GM12878 (cell line): Measurements from ENCODE around the gene PFN3. TPM values are rescaled to one million over a fixed set of nuclear protein-coding genes. Genes with fewer than 3 reads are reported as not detected.

Experiments
- ATAC-seq: fragments of 200-7000 bp; cut with Tn5 transposase; 3 replicates; pipeline ENCODE4 v1.9.1; 2020; ENCODE audit warnings: mild to moderate bottlenecking, moderate library complexity
- BruUV-seq: library from RNA; stranded (reverse); fragments of 400-500 nt; replicated peaks from 2 replicates; lab custom pipeline; 2021; lab: Mats Ljungman, UMichigan
- CTCF ChIA-PET: fragments of 300-600 bp; sonication (Branson Sonifier 250); formaldehyde crosslinking; extraction: SDS; loops from one replicate; lab custom pipeline; 2021; ENCODE audit warnings: inconsistent platforms; lab: Yijun Ruan, JAX
- POLR2A ChIA-PET: fragments of 350-600 bp; formaldehyde crosslinking; extraction: SDS; loops from one replicate; lab custom pipeline; 2021; ENCODE audit warnings: inconsistent platforms; lab: Charles Lee
- RAD21 ChIA-PET: fragments of 300-600 bp; sonication (Branson Sonifier 250); formaldehyde crosslinking; loops from one replicate; lab custom pipeline; 2023; ENCODE audit warnings: antibody characterized with exemption; ENCODE audit not compliant: unreplicated experiment; lab: Charles Lee
- SMC1A ChIA-PET: fragments of 300-600 bp; sonication (Branson Sonifier 250); formaldehyde crosslinking; loops from one replicate; lab custom pipeline; 2023; ENCODE audit not compliant: unreplicated experiment, uncharacterized antibody; lab: Charles Lee
- DNase-seq: peaks from one replicate; pipeline ENCODE4 v3.0.0-alpha.2; 2011; ENCODE audit warnings: low read depth, low spot score
- FAIRE-seq: peaks from 3 replicates; lab custom pipeline; 2011; peaks lifted over from hg19 to GRCh38; lab: Jason Lieb, UNC
- H2AFZ ChIP-seq: 2 replicates; pipeline ENCODE4 v1.6.0; 2011; ENCODE audit warnings: low read depth, low read length, control low read depth; ENCODE audit not compliant: control insufficient read depth
- H3K27ac ChIP-seq: 2 replicates; pipeline ENCODE4 v1.5.1; 2011; ENCODE audit warnings: control low read depth; ENCODE audit not compliant: control insufficient read depth, insufficient read depth
- H3K27me3 ChIP-seq, 2 experiments: replicated peaks in 1 of 2; 2 replicates each; pipeline versions ENCODE4 v1.6.0 to v1.6.1; 2011; ENCODE audit warnings: low read length in 1 of 2; ENCODE audit not compliant: control insufficient read depth in 2 of 2, insufficient read depth in 2 of 2
- H3K36me3 ChIP-seq, 2 experiments: 2 replicates each; pipeline ENCODE4 v1.5.1; 2011; ENCODE audit warnings: low read length in 1 of 2; ENCODE audit not compliant: control insufficient read depth in 2 of 2, insufficient read depth in 2 of 2
- H3K4me1 ChIP-seq: 2 replicates; pipeline ENCODE4 v1.6.1; 2011; ENCODE audit warnings: mild to moderate bottlenecking, low read length, moderate library complexity, mixed read lengths; ENCODE audit not compliant: control insufficient read depth, insufficient read depth
- H3K4me2 ChIP-seq: 2 replicates; pipeline ENCODE4 v1.6.0; 2011; ENCODE audit warnings: control low read depth; ENCODE audit not compliant: control insufficient read depth, insufficient read depth
- H3K4me3 ChIP-seq: fragments of 200-600 bp; sonication (generic); 2 replicates; pipeline ENCODE4 v1.5.1; 2016
- H3K79me2 ChIP-seq: 2 replicates; pipeline ENCODE4 v1.6.0; 2011; ENCODE audit warnings: low read length; ENCODE audit not compliant: control insufficient read depth, insufficient read depth
- H3K9ac ChIP-seq: 2 replicates; pipeline ENCODE4 v1.8.0; 2011; ENCODE audit warnings: low read length, control low read depth, mixed read lengths; ENCODE audit not compliant: control insufficient read depth, insufficient read depth
- H3K9me3 ChIP-seq: replicated peaks from 3 replicates; pipeline ENCODE4 v1.5.1; 2011; ENCODE audit warnings: mild to moderate bottlenecking, low read length; ENCODE audit not compliant: control insufficient read depth, insufficient read depth
- H4K20me1 ChIP-seq: 2 replicates; pipeline ENCODE4 v1.6.0; 2011; ENCODE audit not compliant: control insufficient read depth, insufficient read depth
- E4F1 ChIP-seq: fragments of 450-650 bp; IDR thresholded peaks from 2 replicates; pipeline ENCODE4 v1.6.1; 2018; ENCODE audit warnings: borderline replicate concordance, mild to moderate bottlenecking; ENCODE audit not compliant: partially characterized antibody
- ESRRA ChIP-seq: IDR thresholded peaks from 2 replicates; pipeline ENCODE4 v1.6.1; 2012; ENCODE audit warnings: mild to moderate bottlenecking, low read length, improper control_type of control experiment
- WGBS: methylation state at CpG from one replicate; pipeline ENCODE4 v1.1.6; 2016; ENCODE audit warnings: low lambda C conversion rate; ENCODE audit not compliant: insufficient replicate concordance, insufficient coverage; ENCODE audit errors: missing lambda C conversion rate; 5-methylcytosine and 5-hydroxymethylcytosine counted together
- in situ Hi-C: fragments of 300-500 bp; cut with MboI; formaldehyde crosslinking; loops from 9 replicates; pipeline ENCODE4 v1.14.3; 2018; ENCODE audit warnings: mixed read lengths
- intact Hi-C: fragments of 100-400 bp; cut with micrococcal nuclease; formaldehyde crosslinking; loops from one replicate; pipeline ENCODE4 v1.14.2; 2022; ENCODE audit not compliant: unreplicated experiment
- polyA plus RNA-seq, 11 experiments: library from polyadenylated mRNA; depleted of rRNA in 4 of 11; unstranded in 6 of 11; stranded (reverse) in 5 of 11; fragments of >200 nt; fragmentation: Nextera tagmentation in 4 of 11; fragmentation: Illumina TruSeq in 1 of 11; extraction: Ambion mirVana in 4 of 11; extraction: Trizol in 1 of 11; gene quantifications; 1 replicate in 1 of 11; 2 replicates in 10 of 11; pipeline versions ENCODE4 v1.2.1 to v1.2.3, GENCODE V29; 2011 to 2016; ENCODE audit warnings: inconsistent platforms in 2 of 11, missing spikeins in 2 of 11, low read depth in 1 of 11
- total RNA-seq, 4 experiments: library from RNA; depleted of rRNA in 3 of 4; stranded (reverse); fragments of >200 nt in 3 of 4; fragmentation: Illumina TruSeq in 1 of 4; extraction: Trizol in 1 of 4; gene quantifications; 2 replicates each; pipeline versions ENCODE4 v1.2.1 to v1.2.3, GENCODE V29; 2013 to 2021

PFN3 gene
- total and polyA plus RNA-seq, 10 of the 15 experiments (the other 5 are each of a cell fraction or from before 2014, with no cell fraction given): not detected

- intact Hi-C loops: no loop called here
- Histone ChIP-seq H3K27ac (no peak overlapping the region), H2AFZ (no peak overlapping the region), H3K4me3 (no peak overlapping the region), H3K79me2 (peaks cover 23% of the 10 kb centered on the region), H3K36me3 (peaks cover 46 to 52% of the 10 kb centered on the region in 2 experiments)
- RAD21 ChIA-PET: no interaction called here
- no peak for DNase-seq
- no peak for ATAC-seq
- POLR2A ChIA-PET: interaction anchor here (13.4 kb wide), 1 partner anchor 14 kb away, joined by 358 read pairs; the partner anchor contains the start of gene PRR7
- no TSS peak for BruUV-seq
- no peak for TF ChIP-seq E4F1
- no peak for TF ChIP-seq ESRRA
- TF ChIP-seq, all 136 proteins: peak for 0
- Histone ChIP-seq H4K20me1 (no peaks in the 10 kb centered on the region), H3K9ac (no peak overlapping the region), H3K4me2 (no peak overlapping the region), H3K27me3 (no peaks in the 10 kb centered on the region), H3K4me1 (peaks cover 27% of the 10 kb centered on the region), H3K9me3 (no peaks in the 10 kb centered on the region)
- 89% methylated on average over 17 of the region's 20 CpGs for WGBS
- FAIRE-seq: no peak
- in situ Hi-C loops: no loop called here
- ChIA-PET CTCF (no interaction called here), SMC1A (interaction anchor here (7.2 kb wide), 1 partner anchor 8 kb away, joined by 73 read pairs; the partner anchor contains the start of gene PRR7)
These were observed 34.7 kb upstream of the PFN3 start for GRCh38 chr5:177434942-177435738.
